ENCODE measurements around the gene GLT8D2.

GRCh38 chr12:104012331-104012730, 37.7 kb downstream of the GLT8D2 start:
- TF ChIP-seq RCOR1 (IDR thresholded peaks at IDR 0.05; ENCODE audit: low read depth, low read length) = no peak
- TF ChIP-seq CTCF (IDR thresholded peaks at IDR 0.05) = no peak
- TF ChIP-seq MAFK (IDR thresholded peaks at IDR 0.05; ENCODE audit: partially characterized antibody) = no peak
- TF ChIP-seq ZFP36 (IDR thresholded peaks at IDR 0.05; ENCODE audit: borderline replicate concordance, partially characterized antibody) = no peak
- TF ChIP-seq SREBF2 (IDR thresholded peaks at IDR 0.05) = no peak
- no peak for TF ChIP-seq POLR2A (IDR thresholded peaks at IDR 0.05; ENCODE audit: low read length)
- no peak for TF ChIP-seq MYC (IDR thresholded peaks at IDR 0.05; ENCODE audit: borderline replicate concordance, low read length)
- no peak for TF ChIP-seq MAX (IDR thresholded peaks at IDR 0.05)
- TF ChIP-seq RAD21 (conservative IDR thresholded peaks at IDR 0.05 in 1 of 2, IDR thresholded peaks at IDR 0.05 in 1 of 2) = no peak
- TF ChIP-seq ELK1 (IDR thresholded peaks at IDR 0.05; ENCODE audit: low read depth, low read length) = no peak
- TF ChIP-seq CEBPB (IDR thresholded peaks at IDR 0.05) = no peak
- no peak for TF ChIP-seq CHD4 (IDR thresholded peaks at IDR 0.05; ENCODE audit: borderline replicate concordance)
- TF ChIP-seq TP53 (CRISPR knock-in tag; IDR thresholded peaks at IDR 0.05) = no peak
- TF ChIP-seq NFE2L2 (conservative IDR thresholded peaks at IDR 0.05; ENCODE audit: low read length) = no peak
